ENCODE measurements around the gene EPB41L2. TPM values are rescaled to one million over a fixed set of nuclear protein-coding genes. Genes with fewer than 3 reads are reported as not detected.

EPB41L2 gene
- total RNA-seq, 2 donors from 2014 or later, result 99.6 to 110 TPM

GRCh38 chr6:131083687-131084086, 20.6 kb upstream of the EPB41L2 start:
- no peak for TF ChIP-seq CTCF (IDR thresholded peaks at IDR 0.05)

GRCh38 chr6:131082335-131082734, 19.3 kb upstream of the EPB41L2 start:
- DNase-seq (ENCODE audit: low spot score), result no peak
- H3K27ac ChIP-seq, result no peak overlapping the region
- no peaks in the 10 kb centered on the region for H3K4me1 ChIP-seq (ENCODE audit: control insufficient read depth in 1 of 2, low read depth in 2 of 2)
- TF ChIP-seq CTCF (IDR thresholded peaks at IDR 0.05), result no peak
- no peak overlapping the region for H3K4me3 ChIP-seq
- no peaks in the 10 kb centered on the region for H3K27me3 ChIP-seq (replicated peaks; ENCODE audit: insufficient read depth)
- H3K9me3 ChIP-seq, result peaks cover 2% of the 10 kb centered on the region
- H3K36me3 ChIP-seq, result no peaks in the 10 kb centered on the region
- ATAC-seq (ENCODE audit: insufficient number of reproducible peaks, low FRiP score, low read depth), result no peak

More at GRCh38 chr6:131083687-131084086, 20.6 kb upstream of the EPB41L2 start:
- Histone ChIP-seq H3K36me3 (no peaks in the 10 kb centered on the region), H3K27me3 (replicated peaks; ENCODE audit: insufficient read depth) (no peaks in the 10 kb centered on the region), H3K27ac (no peak overlapping the region), H3K9me3 (peaks cover 2% of the 10 kb centered on the region), H3K4me1 (ENCODE audit: control insufficient read depth in 1 of 2, low read depth in 2 of 2) (no peaks in the 10 kb centered on the region), H3K4me3 (no peak overlapping the region)
- DNase-seq (ENCODE audit: low spot score) (no peak), ATAC-seq (ENCODE audit: insufficient number of reproducible peaks, low FRiP score, low read depth) (no peak)

GRCh38 chr6:131080084-131080483, 17.0 kb upstream of the EPB41L2 start:
- Histone ChIP-seq H3K4me3 (no peak overlapping the region), H3K9me3 (no peaks in the 10 kb centered on the region), H3K27ac (no peak overlapping the region), H3K4me1 (ENCODE audit: control insufficient read depth in 1 of 2, low read depth in 2 of 2) (no peaks in the 10 kb centered on the region), H3K27me3 (replicated peaks; ENCODE audit: insufficient read depth) (no peaks in the 10 kb centered on the region), H3K36me3 (no peaks in the 10 kb centered on the region)
- no peak for TF ChIP-seq CTCF (IDR thresholded peaks at IDR 0.05)
- DNase-seq (ENCODE audit: low spot score) (no peak), ATAC-seq (ENCODE audit: insufficient number of reproducible peaks, low FRiP score, low read depth) (no peak)

- Histone ChIP-seq H3K9me3 (no peaks in the 10 kb centered on the region), H3K36me3 (no peaks in the 10 kb centered on the region), H3K4me1 (ENCODE audit: control insufficient read depth in 1 of 2, low read depth in 2 of 2) (no peaks in the 10 kb centered on the region), H3K27ac (no peak overlapping the region), H3K4me3 (no peak overlapping the region), H3K27me3 (replicated peaks; ENCODE audit: insufficient read depth) (no peaks in the 10 kb centered on the region)
- DNase-seq (ENCODE audit: low spot score) (no peak), ATAC-seq (ENCODE audit: insufficient number of reproducible peaks, low FRiP score, low read depth) (no peak)
- TF ChIP-seq CTCF (IDR thresholded peaks at IDR 0.05), result no peak
These were observed 10.5 kb upstream of the EPB41L2 start for GRCh38 chr6:131073577-131073976.

- no peaks in the 10 kb centered on the region for H3K36me3 ChIP-seq
- no peak overlapping the region for H3K27ac ChIP-seq
- no peak overlapping the region for H3K4me3 ChIP-seq
- H3K9me3 ChIP-seq, result no peaks in the 10 kb centered on the region
- DNase-seq (ENCODE audit: low spot score), result no peak
- H3K4me1 ChIP-seq (ENCODE audit: control insufficient read depth in 1 of 2, low read depth in 2 of 2), result no peaks in the 10 kb centered on the region
- no peak for TF ChIP-seq CTCF (IDR thresholded peaks at IDR 0.05)
- H3K27me3 ChIP-seq (replicated peaks; ENCODE audit: insufficient read depth), result no peaks in the 10 kb centered on the region
- ATAC-seq (ENCODE audit: insufficient number of reproducible peaks, low FRiP score, low read depth), result no peak
These were observed 7.0 kb upstream of the EPB41L2 start for GRCh38 chr6:131070061-131070460.
